SU-DHL-6 (cell line): ENCODE results near the gene THSD4.

Source experiments
- CTCF ChIP-seq: fragments of 200-600 bp; sonication (generic); IDR thresholded peaks from one replicate; pipeline ENCODE4 v1.5.1; 2017; ENCODE audit warnings: antibody characterized with exemption, mild to moderate bottlenecking, low read length, moderate library complexity; ENCODE audit not compliant: insufficient read depth, poor library complexity, severe bottlenecking
- EZH2phosphoT487 ChIP-seq: fragments of 200-600 bp; sonication (generic), shearing (Covaris generic); conservative IDR thresholded peaks from 2 replicates; pipeline ENCODE4 v1.6.1; 2018; ENCODE audit warnings: mild to moderate bottlenecking, antibody characterized with exemption, low read length, moderate library complexity, mixed read lengths

GRCh38 chr15:71436854-71437253 lies 321.6 kb downstream of the THSD4 start:
- no peak for TF ChIP-seq CTCF
- TF ChIP-seq EZH2phosphoT487, result no peak
